Activated CD8-positive, alpha-beta T cell treated with anti-CD3 and anti-CD28 coated beads for 36 hours (primary cell): ENCODE data around the gene IMP4. TPM values are rescaled to one million over a fixed set of nuclear protein-coding genes. Genes with fewer than 3 reads are reported as not detected.

Experiments
- ATAC-seq: fragments of 200-7000 bp; cut with Tn5 transposase; one replicate; pipeline ENCODE4 v1.10.0; 2021; ENCODE audit warnings: mild to moderate bottlenecking, moderate library complexity
- CTCF ChIA-PET: fragments of 350-600 bp; sonication (Branson Sonifier 250); formaldehyde crosslinking; loops from one replicate; lab custom pipeline; 2021; ENCODE audit warnings: antibody characterized with exemption; lab: Charles Lee
- POLR2A ChIA-PET: fragments of 350-600 bp; sonication (Branson Sonifier 250); formaldehyde crosslinking; loops from one replicate; lab custom pipeline; 2021; ENCODE audit warnings: antibody characterized with exemption; lab: Charles Lee
- DNase-seq: peaks from one replicate; pipeline ENCODE4 v3.0.0-alpha.2; 2020
- H3K27ac Mint-ChIP-seq: one replicate; pipeline ENCODE4 v1.8.0; 2021; ENCODE audit warnings: mild to moderate bottlenecking, mixed read lengths
- H3K27me3 Mint-ChIP-seq: one replicate; pipeline ENCODE4 v1.8.0; 2021; ENCODE audit warnings: mixed read lengths
- H3K36me3 Mint-ChIP-seq: one replicate; pipeline ENCODE4 v1.8.0; 2021; ENCODE audit warnings: low read depth, mixed read lengths
- H3K4me1 Mint-ChIP-seq: one replicate; pipeline ENCODE4 v1.8.0; 2021; ENCODE audit warnings: low read depth, mixed read lengths
- H3K4me3 Mint-ChIP-seq: one replicate; pipeline ENCODE4 v1.8.0; 2021; ENCODE audit warnings: mild to moderate bottlenecking, moderate library complexity, mixed read lengths
- H3K9me3 Mint-ChIP-seq: one replicate; pipeline ENCODE4 v1.8.0; 2021; ENCODE audit warnings: mixed read lengths
- CTCF ChIP-seq: fragments of 200-600 bp; IDR thresholded peaks from one replicate; pipeline ENCODE4 v1.8.0; 2022; ENCODE audit warnings: antibody characterized with exemption, mild to moderate bottlenecking
- intact Hi-C: fragments of 100-400 bp; cut with micrococcal nuclease; formaldehyde crosslinking; loops from one replicate; pipeline ENCODE4 v1.10.0; 2022
- total RNA-seq, 2 experiments: library from RNA; stranded (reverse); gene quantifications; one replicate each; pipeline ENCODE4 v1.2.3, GENCODE V29; 2021

IMP4 gene
- total RNA-seq, 2 experiments from 2014 or later, result 160 to 163 TPM

GRCh38 chr2:130368786-130369185 lies 26.1 kb downstream of the IMP4 start:
- Mint-ChIP-seq H3K27me3 (no peaks in the 10 kb centered on the region), H3K9me3 (no peaks in the 10 kb centered on the region), H3K4me1 (peaks cover 23% of the 10 kb centered on the region), H3K4me3 (no peak overlapping the region), H3K27ac (no peak overlapping the region), H3K36me3 (peaks cover 25% of the 10 kb centered on the region)
- DNase-seq (no peak), ATAC-seq (no peak)
- CTCF ChIA-PET, result no interaction called here
- intact Hi-C loops, result no loop called here
- POLR2A ChIA-PET, result interaction anchor here (0.7 to 3.9 kb wide), 3 partner anchors 13 to 26 kb away, joined by 3 to 28 read pairs (median 3); partner anchors contain the start of genes IMP4 and PTPN18
- no peak for TF ChIP-seq CTCF

GRCh38 chr2:130369311-130369964 lies 26.7 kb downstream of the IMP4 start:
- H3K4me1 Mint-ChIP-seq, result peaks cover 27% of the 10 kb centered on the region
- DNase-seq (no peak), ATAC-seq (no peak)
- H3K36me3 Mint-ChIP-seq, result peaks cover 29% of the 10 kb centered on the region
- no peaks in the 10 kb centered on the region for H3K27me3 Mint-ChIP-seq
- TF ChIP-seq CTCF, result no peak
- H3K9me3 Mint-ChIP-seq, result no peaks in the 10 kb centered on the region
- H3K4me3 Mint-ChIP-seq, result no peak overlapping the region
- no peak overlapping the region for H3K27ac Mint-ChIP-seq
- POLR2A ChIA-PET, result interaction anchor here (0.6 to 3.9 kb wide), 6 partner anchors 12 to 27 kb away, joined by 3 to 28 read pairs (median 4); partner anchors contain the start of genes IMP4 and PTPN18
- intact Hi-C loops, result no loop called here
- CTCF ChIA-PET, result interaction anchor here (0.8 to 2.5 kb wide), 2 partner anchors 14 to 37 kb away, joined by 3 to 7 read pairs; partner anchors contain the start of gene PTPN18

- peak overlapping the region; percentile 97 for H3K27ac Mint-ChIP-seq
- H3K36me3 Mint-ChIP-seq, result peaks cover 34% of the 10 kb centered on the region
- ChIA-PET CTCF (interaction anchor here (0.8 to 2.5 kb wide), 3 partner anchors 11 to 37 kb away, joined by 3 to 7 read pairs (median 3); partner anchors contain the start of gene PTPN18), POLR2A (interaction anchor here (0.6 to 3.9 kb wide), 6 partner anchors 12 to 28 kb away, joined by 3 to 28 read pairs (median 4); partner anchors contain the start of gene IMP4)
- intact Hi-C loops, result no loop called here
- DNase-seq, result no peak
- H3K4me1 Mint-ChIP-seq, result peaks cover 32% of the 10 kb centered on the region
- peak overlapping the region; percentile 91 for H3K4me3 Mint-ChIP-seq
- H3K9me3 Mint-ChIP-seq, result no peaks in the 10 kb centered on the region
- no peak for ATAC-seq
- no peaks in the 10 kb centered on the region for H3K27me3 Mint-ChIP-seq
- no peak for TF ChIP-seq CTCF
Measured at GRCh38 chr2:130369965-130370341, 27.3 kb downstream of the IMP4 start.

- ChIA-PET CTCF (interaction anchor here (0.8 to 2.5 kb wide), 4 partner anchors 11 to 38 kb away, joined by 3 to 7 read pairs (median 3); partner anchors contain the start of gene PTPN18), POLR2A (interaction anchor here (0.8 to 3.9 kb wide), 5 partner anchors 11 to 28 kb away, joined by 3 to 28 read pairs (median 5); partner anchors contain the start of gene IMP4)
- DNase-seq, result peak; percentile 81
- ATAC-seq, result peak; percentile 62
- H3K27me3 Mint-ChIP-seq, result no peaks in the 10 kb centered on the region
- H3K9me3 Mint-ChIP-seq, result no peaks in the 10 kb centered on the region
- H3K27ac Mint-ChIP-seq, result peak overlapping the region; percentile 97
- no peak for TF ChIP-seq CTCF
- H3K4me3 Mint-ChIP-seq, result peak overlapping the region; percentile 91
- intact Hi-C loops, result no loop called here
- peaks cover 39% of the 10 kb centered on the region for H3K36me3 Mint-ChIP-seq
- peaks cover 36% of the 10 kb centered on the region for H3K4me1 Mint-ChIP-seq
Measured at GRCh38 chr2:130370490-130370889, 27.8 kb downstream of the IMP4 start.

- peaks cover 48% of the 10 kb centered on the region for H3K4me1 Mint-ChIP-seq
- DNase-seq (no peak), ATAC-seq (peak; percentile 18)
- H3K36me3 Mint-ChIP-seq, result peaks cover 48% of the 10 kb centered on the region
- ChIA-PET CTCF (interaction anchor here (1.0 to 2.5 kb wide), 3 partner anchors 17 to 39 kb away, joined by 4 to 10 read pairs (median 7); partner anchors contain the start of gene PTPN18), POLR2A (interaction anchor here (0.8 to 3.9 kb wide), 3 partner anchors 16 to 29 kb away, joined by 3 to 28 read pairs (median 5); partner anchors contain the start of gene IMP4)
- no peak for TF ChIP-seq CTCF
- intact Hi-C loops, result no loop called here
- no peaks in the 10 kb centered on the region for H3K9me3 Mint-ChIP-seq
- peak overlapping the region; percentile 91 for H3K4me3 Mint-ChIP-seq
- no peaks in the 10 kb centered on the region for H3K27me3 Mint-ChIP-seq
- H3K27ac Mint-ChIP-seq, result peak overlapping the region; percentile 97
Measured at GRCh38 chr2:130371723-130372054, 29.0 kb downstream of the IMP4 start.
